ENCODE results near the gene FBXO4.

DNA sequence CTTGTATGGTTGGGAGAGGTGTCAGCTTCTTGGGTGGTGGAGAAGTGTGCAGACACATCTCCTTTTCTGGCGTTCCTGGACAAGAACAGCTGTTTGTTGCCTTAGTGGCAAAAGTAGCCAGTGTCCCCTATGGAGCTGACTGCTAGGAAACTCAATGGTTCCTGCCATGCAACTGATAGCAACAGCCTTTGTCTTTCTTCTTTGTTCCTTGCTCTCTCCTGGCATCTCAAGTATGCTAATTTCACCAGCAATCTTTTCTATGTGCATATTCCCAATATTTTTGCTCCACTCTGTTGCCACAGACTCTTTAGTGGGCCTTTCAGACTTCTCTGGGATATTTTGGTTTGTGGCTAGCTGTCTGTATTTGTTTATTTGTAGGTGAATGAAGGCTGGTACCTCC lies 36.7 kb downstream of the FBXO4 start:
- TF ChIP-seq, protein P1, sequence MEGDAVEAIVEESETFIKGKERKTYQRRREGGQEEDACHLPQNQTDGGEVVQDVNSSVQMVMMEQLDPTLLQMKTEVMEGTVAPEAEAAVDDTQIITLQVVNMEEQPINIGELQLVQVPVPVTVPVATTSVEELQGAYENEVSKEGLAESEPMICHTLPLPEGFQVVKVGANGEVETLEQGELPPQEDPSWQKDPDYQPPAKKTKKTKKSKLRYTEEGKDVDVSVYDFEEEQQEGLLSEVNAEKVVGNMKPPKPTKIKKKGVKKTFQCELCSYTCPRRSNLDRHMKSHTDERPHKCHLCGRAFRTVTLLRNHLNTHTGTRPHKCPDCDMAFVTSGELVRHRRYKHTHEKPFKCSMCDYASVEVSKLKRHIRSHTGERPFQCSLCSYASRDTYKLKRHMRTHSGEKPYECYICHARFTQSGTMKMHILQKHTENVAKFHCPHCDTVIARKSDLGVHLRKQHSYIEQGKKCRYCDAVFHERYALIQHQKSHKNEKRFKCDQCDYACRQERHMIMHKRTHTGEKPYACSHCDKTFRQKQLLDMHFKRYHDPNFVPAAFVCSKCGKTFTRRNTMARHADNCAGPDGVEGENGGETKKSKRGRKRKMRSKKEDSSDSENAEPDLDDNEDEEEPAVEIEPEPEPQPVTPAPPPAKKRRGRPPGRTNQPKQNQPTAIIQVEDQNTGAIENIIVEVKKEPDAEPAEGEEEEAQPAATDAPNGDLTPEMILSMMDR (conservative IDR thresholded peaks at IDR 0.05 in 1 of 2, IDR thresholded peaks at IDR 0.05 in 1 of 2; ENCODE audit: extremely low read depth in 1 of 2, insufficient read depth in 1 of 2, low read depth in 1 of 2, low read length in 2 of 2) = no peak
- no peak for TF ChIP-seq EZH2 (IDR thresholded peaks at IDR 0.05; ENCODE audit: borderline replicate concordance, low read length)

Measured in mammary epithelial cell (primary cell).